ENCODE data around the gene SH3RF3. TPM values are rescaled to one million over a fixed set of nuclear protein-coding genes. Genes with fewer than 3 reads are reported as not detected.
"Not testable (repeated sequence)": the region's sequence is repeated elsewhere in the genome, so short reads cannot be mapped to it uniquely, and the experiment has no call there.

Gene SH3RF3
- total and polyA plus RNA-seq, 3 experiments from 2014 or later, result 0.24 to 0.31 (median 0.27) TPM

DNA sequence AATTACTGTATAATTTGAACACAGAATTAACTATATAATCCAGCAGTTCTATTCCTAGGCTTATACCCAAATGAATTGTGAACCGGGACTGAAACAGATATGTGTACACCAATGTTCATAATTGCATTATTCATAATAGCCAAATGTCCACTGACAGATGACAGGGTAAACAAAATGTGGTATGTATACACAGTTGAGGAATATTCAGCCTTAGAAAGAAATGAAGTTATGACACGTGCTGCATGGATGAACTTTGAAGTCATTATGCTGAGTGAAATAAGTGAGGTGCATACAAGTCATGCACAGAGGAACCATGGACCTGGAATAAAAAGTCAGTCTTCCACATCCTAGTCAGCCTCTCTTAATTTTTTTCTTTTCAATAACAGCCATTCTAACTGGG lies 91.9 kb downstream of the SH3RF3 start:
- Mint-ChIP-seq H3K4me3 (no peak overlapping the region), H3K4me1 (peaks cover 25 to 30% (median 28%) of the 10 kb centered on the region in 3 donors), H3K27ac (no peak overlapping the region), H3K9me3 (no peaks in the 10 kb centered on the region), H3K36me3 (no peaks in the 10 kb centered on the region), H3K27me3 (peaks cover 27 to 54% of the 10 kb centered on the region in 2 donors)
- H3K36me3 ChIP-seq (ENCODE audit: insufficient read depth, low read length), result no peaks in the 10 kb centered on the region
- H3K27me3 ChIP-seq (ENCODE audit: insufficient read depth, low read length, poor library complexity, severe bottlenecking), result peaks cover 28% of the 10 kb centered on the region
- CTCF ChIA-PET, result no interaction called here
- H3K27ac ChIP-seq (ENCODE audit: low read depth, low read length), result no peak overlapping the region
- DNase-seq, result no peak
- POLR2A ChIA-PET, result no interaction called here
- no peak overlapping the region for H3K4me3 ChIP-seq (ENCODE audit: low read length)
- peaks cover 29% of the 10 kb centered on the region for H3K4me1 ChIP-seq (ENCODE audit: insufficient read depth, low read length)
- H3K9me3 ChIP-seq (ENCODE audit: low read length), result no peaks in the 10 kb centered on the region

DNA sequence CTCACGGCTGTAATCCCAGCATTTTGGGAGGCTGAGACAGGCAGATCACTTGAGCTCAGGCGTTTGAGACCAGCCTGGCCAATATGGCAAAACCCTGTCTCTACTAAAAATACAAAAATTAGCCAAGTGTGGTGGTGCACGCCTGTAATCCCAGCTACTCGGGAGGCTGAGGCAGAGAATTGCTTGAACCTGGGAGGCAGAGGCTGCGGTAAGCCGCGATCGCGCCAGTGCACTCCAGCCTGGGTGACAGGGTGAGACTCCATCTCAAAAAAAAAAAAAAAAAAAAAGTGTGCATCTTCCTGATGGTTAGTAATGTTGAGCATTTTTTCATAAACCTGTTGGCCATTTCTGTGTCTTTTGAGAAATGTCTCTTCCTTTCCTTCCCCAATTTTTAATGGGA lies 92.3 kb downstream of the SH3RF3 start:
- H3K36me3 ChIP-seq (ENCODE audit: insufficient read depth, low read length); DNase-seq; H3K9me3 Mint-ChIP-seq; CTCF ChIA-PET; H3K4me3 ChIP-seq (ENCODE audit: low read length); POLR2A ChIA-PET; H3K4me3 Mint-ChIP-seq; H3K27ac ChIP-seq (ENCODE audit: low read depth, low read length); H3K9me3 ChIP-seq (ENCODE audit: low read length); H3K36me3 Mint-ChIP-seq; H3K27ac Mint-ChIP-seq: not testable (repeated sequence)
- Mint-ChIP-seq H3K4me1 (peaks cover 23 to 26% (median 24%) of the 10 kb centered on the region in 3 donors), H3K27me3 (peaks cover 24 to 50% of the 10 kb centered on the region in 2 donors)
- H3K27me3 ChIP-seq (ENCODE audit: insufficient read depth, low read length, poor library complexity, severe bottlenecking), result peaks cover 23% of the 10 kb centered on the region
- peaks cover 24% of the 10 kb centered on the region for H3K4me1 ChIP-seq (ENCODE audit: insufficient read depth, low read length)

DNA sequence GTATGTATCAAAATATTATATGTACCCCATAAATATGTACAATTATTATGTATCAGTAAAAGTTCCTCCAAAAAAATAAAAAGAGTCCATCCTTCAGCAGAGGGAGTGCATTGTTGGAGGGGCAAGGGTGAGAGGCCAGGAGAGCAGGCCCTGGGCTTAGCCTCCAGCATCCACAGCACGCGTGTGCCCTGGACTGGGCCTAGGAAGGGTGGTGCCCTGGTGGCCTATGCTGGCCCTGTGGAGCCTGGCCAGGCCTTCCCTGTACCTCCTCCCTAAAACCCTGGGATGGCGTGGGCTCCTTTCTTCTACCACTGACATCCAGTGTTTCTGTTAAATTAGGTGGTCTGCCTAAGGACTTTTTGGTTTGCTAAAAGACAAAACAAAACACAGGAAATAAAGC lies 93.4 kb downstream of the SH3RF3 start:
- Histone ChIP-seq H3K36me3 (ENCODE audit: insufficient read depth, low read length) (no peaks in the 10 kb centered on the region), H3K4me3 (ENCODE audit: low read length) (no peak overlapping the region), H3K4me1 (ENCODE audit: insufficient read depth, low read length) (peaks cover 14% of the 10 kb centered on the region), H3K27me3 (ENCODE audit: insufficient read depth, low read length, poor library complexity, severe bottlenecking) (peaks cover 13% of the 10 kb centered on the region), H3K27ac (ENCODE audit: low read depth, low read length) (no peak overlapping the region), H3K9me3 (ENCODE audit: low read length) (no peaks in the 10 kb centered on the region)
- ChIA-PET CTCF (no interaction called here), POLR2A (no interaction called here)
- Mint-ChIP-seq H3K4me1 (peaks cover 15 to 17% (median 16%) of the 10 kb centered on the region in 3 donors), H3K27me3 (peaks cover 14 to 40% of the 10 kb centered on the region in 2 donors), H3K27ac (no peak overlapping the region), H3K9me3 (no peaks in the 10 kb centered on the region), H3K4me3 (no peak overlapping the region), H3K36me3 (no peaks in the 10 kb centered on the region)
- DNase-seq, result no peak

- no peaks in the 10 kb centered on the region for H3K36me3 ChIP-seq (ENCODE audit: insufficient read depth, low read length)
- no peak overlapping the region for H3K27ac Mint-ChIP-seq
- POLR2A ChIA-PET, result no interaction called here
Observed at GRCh38 chr2:109222825-109223471, 93.9 kb downstream of the SH3RF3 start.

GRCh38 chr2:109223490-109223889 lies 94.5 kb downstream of the SH3RF3 start:
- no peak overlapping the region for H3K4me3 ChIP-seq (ENCODE audit: low read length)
- ChIA-PET POLR2A (no interaction called here), CTCF (no interaction called here)
- H3K36me3 ChIP-seq (ENCODE audit: insufficient read depth, low read length), result no peaks in the 10 kb centered on the region
- no peaks in the 10 kb centered on the region for H3K9me3 Mint-ChIP-seq
- no peak overlapping the region for H3K4me3 Mint-ChIP-seq
- H3K27ac Mint-ChIP-seq, result no peak overlapping the region
- peaks cover 6% of the 10 kb centered on the region for H3K27me3 ChIP-seq (ENCODE audit: insufficient read depth, low read length, poor library complexity, severe bottlenecking)
- H3K9me3 ChIP-seq (ENCODE audit: low read length), result no peaks in the 10 kb centered on the region
- no peaks in the 10 kb centered on the region for H3K36me3 Mint-ChIP-seq
- no peak overlapping the region for H3K27ac ChIP-seq (ENCODE audit: low read depth, low read length)
- no peak for DNase-seq
- H3K4me1 Mint-ChIP-seq, result peaks cover 4 to 6% (median 5%) of the 10 kb centered on the region in 3 donors
- H3K27me3 Mint-ChIP-seq, result peaks cover 15 to 35% of the 10 kb centered on the region in 2 donors
- H3K4me1 ChIP-seq (ENCODE audit: insufficient read depth, low read length), result peaks cover 3% of the 10 kb centered on the region

More at GRCh38 chr2:109222825-109223471, 93.9 kb downstream of the SH3RF3 start:
- Mint-ChIP-seq H3K9me3 (no peaks in the 10 kb centered on the region), H3K27me3 (peaks cover 15 to 37% of the 10 kb centered on the region in 2 donors), H3K4me1 (peaks cover 9 to 11% (median 11%) of the 10 kb centered on the region in 3 donors), H3K4me3 (no peak overlapping the region), H3K36me3 (no peaks in the 10 kb centered on the region)
- DNase-seq, result no peak
- Histone ChIP-seq H3K27ac (ENCODE audit: low read depth, low read length) (no peak overlapping the region), H3K4me1 (ENCODE audit: insufficient read depth, low read length) (peaks cover 8% of the 10 kb centered on the region), H3K27me3 (ENCODE audit: insufficient read depth, low read length, poor library complexity, severe bottlenecking) (peaks cover 8% of the 10 kb centered on the region), H3K4me3 (ENCODE audit: low read length) (no peak overlapping the region), H3K9me3 (ENCODE audit: low read length) (no peaks in the 10 kb centered on the region)
- CTCF ChIA-PET, result no interaction called here

DNA sequence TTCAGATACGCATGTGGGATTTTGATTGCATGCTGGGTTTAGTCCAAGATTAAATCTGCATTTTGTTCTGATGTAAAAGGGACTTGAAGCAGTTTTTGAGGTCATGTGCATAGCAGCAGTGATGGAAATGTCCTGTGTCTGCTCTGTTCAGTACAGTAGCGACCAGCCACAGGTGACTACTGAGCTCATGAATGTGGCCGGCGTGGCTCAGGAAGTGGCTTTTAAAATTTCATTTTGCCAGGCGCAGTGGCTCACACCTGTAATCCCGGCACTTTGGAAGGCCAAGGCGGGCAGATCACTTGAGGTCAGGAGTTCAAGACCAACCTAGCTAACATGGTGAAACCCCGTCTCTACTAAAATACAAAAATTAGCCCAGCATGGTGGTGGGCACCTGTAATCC lies 95.3 kb downstream of the SH3RF3 start:
- H3K9me3 ChIP-seq (ENCODE audit: low read length); H3K27me3 ChIP-seq (ENCODE audit: insufficient read depth, low read length, poor library complexity, severe bottlenecking); CTCF ChIA-PET; H3K4me1 ChIP-seq (ENCODE audit: insufficient read depth, low read length); H3K36me3 ChIP-seq (ENCODE audit: insufficient read depth, low read length); H3K4me3 Mint-ChIP-seq; H3K36me3 Mint-ChIP-seq; POLR2A ChIA-PET; H3K27ac Mint-ChIP-seq; H3K9me3 Mint-ChIP-seq; H3K4me1 Mint-ChIP-seq; H3K27ac ChIP-seq (ENCODE audit: low read depth, low read length); DNase-seq; H3K4me3 ChIP-seq (ENCODE audit: low read length): not testable (repeated sequence)
- H3K27me3 Mint-ChIP-seq, result peaks cover 17 to 35% of the 10 kb centered on the region in 2 donors

DNA sequence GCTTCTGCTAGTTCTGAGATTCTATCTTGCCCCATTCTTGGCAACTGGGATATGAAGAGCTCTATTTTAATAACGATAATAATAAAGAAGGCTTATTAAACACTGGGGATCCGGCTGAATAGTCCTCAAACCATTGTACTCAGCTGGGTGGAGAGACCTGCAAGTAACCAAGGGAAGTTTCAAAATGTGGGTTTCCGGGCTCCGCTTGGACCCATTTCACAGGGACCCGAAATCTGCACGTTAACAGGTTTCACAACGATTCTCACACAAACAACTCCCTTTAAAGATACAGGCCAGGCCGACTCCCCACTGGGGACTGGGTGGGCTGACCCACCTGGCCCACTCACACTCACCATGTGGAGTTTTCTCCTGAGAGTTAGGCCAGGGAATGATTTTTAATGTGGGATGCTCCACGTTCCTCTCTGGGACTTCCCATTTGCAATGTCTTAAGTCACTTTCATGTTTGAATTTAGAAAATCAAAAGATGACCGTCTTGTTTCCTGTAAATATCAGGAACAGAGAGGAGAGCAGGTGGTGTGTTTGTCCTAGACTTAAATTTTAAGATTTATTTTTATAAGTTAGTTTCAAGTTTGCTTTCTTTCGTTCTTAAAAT lies 96.3 kb downstream of the SH3RF3 start:
- ChIA-PET CTCF (no interaction called here), POLR2A (no interaction called here)

DNA sequence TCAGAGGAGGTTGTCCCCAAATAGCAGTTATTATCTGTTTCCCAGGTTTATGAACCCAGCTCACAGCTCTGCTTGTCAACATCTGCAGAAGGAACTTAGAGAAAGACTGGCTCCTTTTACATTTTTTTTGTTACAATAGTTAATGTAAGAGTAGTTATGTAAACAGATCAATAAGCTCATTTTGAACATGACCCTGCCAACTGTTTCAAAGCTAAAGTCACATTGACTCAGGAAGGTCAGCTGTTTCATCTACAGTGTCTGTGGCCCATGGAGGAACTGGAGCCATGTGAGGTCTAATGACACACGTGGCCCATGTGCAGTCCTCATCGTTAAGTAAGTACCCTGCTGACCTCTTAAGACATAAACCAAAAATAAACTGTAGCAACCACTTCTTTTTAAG lies 97.1 kb downstream of the SH3RF3 start:
- no peaks in the 10 kb centered on the region for H3K9me3 Mint-ChIP-seq
- H3K27ac Mint-ChIP-seq, result no peak overlapping the region
- Histone ChIP-seq H3K9me3 (ENCODE audit: low read length) (no peaks in the 10 kb centered on the region), H3K27ac (ENCODE audit: low read depth, low read length) (no peak overlapping the region), H3K36me3 (ENCODE audit: insufficient read depth, low read length) (no peaks in the 10 kb centered on the region), H3K4me1 (ENCODE audit: insufficient read depth, low read length) (no peaks in the 10 kb centered on the region), H3K27me3 (ENCODE audit: insufficient read depth, low read length, poor library complexity, severe bottlenecking) (no peaks in the 10 kb centered on the region), H3K4me3 (ENCODE audit: low read length) (no peak overlapping the region)
- DNase-seq, result no peak
- ChIA-PET POLR2A (no interaction called here), CTCF (interaction anchor here (1.8 kb wide), 1 partner anchor 10 kb away, joined by 3 read pairs; no protein-coding TSS in a partner anchor)
- H3K4me3 Mint-ChIP-seq, result no peak overlapping the region
- peaks cover 20 to 26% of the 10 kb centered on the region in 2 donors for H3K27me3 Mint-ChIP-seq
- no peaks in the 10 kb centered on the region for H3K36me3 Mint-ChIP-seq
- H3K4me1 Mint-ChIP-seq, result peaks cover 3 to 10% (median 5%) of the 10 kb centered on the region in 3 donors

More for the DNA sequence above, 96.3 kb downstream of the SH3RF3 start:
- Mint-ChIP-seq H3K4me1 (peaks cover 3 to 10% (median 5%) of the 10 kb centered on the region in 3 donors), H3K9me3 (no peaks in the 10 kb centered on the region), H3K4me3 (no peak overlapping the region), H3K36me3 (no peaks in the 10 kb centered on the region), H3K27me3 (peaks cover 19 to 27% of the 10 kb centered on the region in 2 donors), H3K27ac (no peak overlapping the region)
- Histone ChIP-seq H3K9me3 (ENCODE audit: low read length) (no peaks in the 10 kb centered on the region), H3K27ac (ENCODE audit: low read depth, low read length) (no peak overlapping the region), H3K36me3 (ENCODE audit: insufficient read depth, low read length) (no peaks in the 10 kb centered on the region), H3K4me1 (ENCODE audit: insufficient read depth, low read length) (no peaks in the 10 kb centered on the region), H3K27me3 (ENCODE audit: insufficient read depth, low read length, poor library complexity, severe bottlenecking) (no peaks in the 10 kb centered on the region), H3K4me3 (ENCODE audit: low read length) (no peak overlapping the region)
- no peak for DNase-seq

Data from CD8-positive, alpha-beta memory T cell (primary cell).